Non-pigmented ciliary epithelial cell (primary cell): ENCODE measurements around the gene TIAL1.
"Not testable (repeated sequence)": the region's sequence is repeated elsewhere in the genome, so short reads cannot be mapped to it uniquely, and the experiment has no call there.

Experiments
- DNase-seq: peaks from one replicate; pipeline ENCODE4 v3.0.0-alpha.2; 2010; ENCODE audit warnings: low read depth

Gene TIAL1

GRCh38 chr10:119549247-119549999 lies 47.3 kb downstream of the TIAL1 start:
- DNase-seq: no peak

GRCh38 chr10:119546009-119546408 lies 50.8 kb downstream of the TIAL1 start:
- no peak for DNase-seq

- DNase-seq: no peak
Measured at GRCh38 chr10:119545310-119545709, 51.5 kb downstream of the TIAL1 start.

GRCh38 chr10:119543814-119544642 lies 52.7 kb downstream of the TIAL1 start:
- DNase-seq: no peak

GRCh38 chr10:119542988-119543813 lies 53.6 kb downstream of the TIAL1 start:
- DNase-seq: no peak

GRCh38 chr10:119542357-119542987 lies 54.3 kb downstream of the TIAL1 start, which contains the start of gene RGS10:
TSS of gene RGS10 (minus strand) at chr10:119542719. CDS start at chr10:119542638, 81 bp downstream.
- no peak for DNase-seq

GRCh38 chr10:119541459-119542356 lies 55.1 kb downstream of the TIAL1 start:
- DNase-seq: no peak

GRCh38 chr10:119541046-119541445 lies 55.7 kb downstream of the TIAL1 start:
- no peak for DNase-seq

GRCh38 chr10:119540038-119540437 lies 56.7 kb downstream of the TIAL1 start:
- DNase-seq: no peak

GRCh38 chr10:119539359-119539825 lies 57.4 kb downstream of the TIAL1 start:
- DNase-seq: no peak

- no peak for DNase-seq
Measured at GRCh38 chr10:119538632-119539358, 58.0 kb downstream of the TIAL1 start.

GRCh38 chr10:119537953-119538630 lies 58.7 kb downstream of the TIAL1 start:
- DNase-seq: no peak

GRCh38 chr10:119536508-119537025 lies 60.2 kb downstream of the TIAL1 start:
- DNase-seq: no peak

GRCh38 chr10:119535837-119536507 lies 60.8 kb downstream of the TIAL1 start:
- no peak for DNase-seq

- no peak for DNase-seq
Measured at GRCh38 chr10:119535305-119535704, 61.5 kb downstream of the TIAL1 start.

- DNase-seq: no peak
Measured at GRCh38 chr10:119533473-119533872, 63.3 kb downstream of the TIAL1 start.

- not testable (repeated sequence) for DNase-seq
Measured at GRCh38 chr10:119532791-119533190, 64.0 kb downstream of the TIAL1 start.

- not testable (repeated sequence) for DNase-seq
Measured at GRCh38 chr10:119532251-119532650, 64.5 kb downstream of the TIAL1 start.
